ENCODE data around the gene RASD2.

Gene RASD2

DNA sequence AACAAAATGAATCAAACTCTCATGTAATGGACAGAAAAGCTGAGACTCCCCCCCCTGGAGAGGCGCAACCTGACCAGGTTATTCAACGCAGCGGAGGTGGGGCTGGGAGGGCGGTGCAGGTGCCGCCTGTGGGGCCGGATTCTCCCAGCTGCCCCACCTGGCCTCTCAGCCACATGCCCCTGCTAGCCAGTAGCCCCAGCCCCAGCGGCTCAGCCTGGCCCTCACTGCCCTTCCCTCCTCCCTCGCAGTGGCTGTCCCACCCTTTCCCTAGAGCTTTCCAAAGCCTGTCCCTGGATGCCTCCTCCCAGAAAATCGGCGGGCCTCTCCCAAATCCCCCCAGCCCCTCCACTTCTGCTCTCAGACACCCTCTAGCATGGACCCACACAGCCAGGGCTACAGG is 31.2 kb upstream of the RASD2 start:
- peaks cover 64 to 78% of the 10 kb centered on the region in 2 experiments for H3K27me3 ChIP-seq (ENCODE audit: control insufficient read depth in 1 of 2, insufficient read depth in 1 of 2, low read length in 2 of 2)
- no peak overlapping the region for H3K4me2 ChIP-seq (ENCODE audit: low read length, poor library complexity, severe bottlenecking)
- H3K4me1 ChIP-seq (ENCODE audit: control insufficient read depth, insufficient read depth, low read depth, low read length) = no peaks in the 10 kb centered on the region
- no peak overlapping the region for H3K4me3 ChIP-seq (ENCODE audit: insufficient read depth in 1 of 2, low read depth in 1 of 2, low read length in 2 of 2)
- no peak for DNase-seq
- no peak overlapping the region for H4K8ac ChIP-seq (ENCODE audit: low read length)
- H2AFZ ChIP-seq (ENCODE audit: low read depth, low read length) = no peak overlapping the region
- H2AK5ac ChIP-seq (ENCODE audit: low read length, severe bottlenecking) = no peak overlapping the region
- no peak overlapping the region for H3K14ac ChIP-seq (ENCODE audit: low read length in 2 of 2)
- H3K23ac ChIP-seq (ENCODE audit: low read length in 2 of 2) = no peak overlapping the region
- peak overlapping the region; percentile 78 for H4K91ac ChIP-seq (ENCODE audit: low read length)
- peak overlapping the region; percentile 79 to 84 for H2BK12ac ChIP-seq (ENCODE audit: low read length in 2 of 2)
- no peaks in the 10 kb centered on the region for H3K9me3 ChIP-seq (ENCODE audit: control insufficient read depth, low read length)
- H3K27ac ChIP-seq (ENCODE audit: low read length, poor library complexity, severe bottlenecking) = no peak overlapping the region
- H3K18ac ChIP-seq (ENCODE audit: low read depth in 1 of 2, low read length in 2 of 2) = peak overlapping the region in 1 of 2 experiments; percentile 9
- H2BK15ac ChIP-seq (ENCODE audit: low read depth, poor library complexity, severe bottlenecking) = no peak overlapping the region
- no peak overlapping the region for H3K9ac ChIP-seq (ENCODE audit: low read length)
- H3K79me1 ChIP-seq (replicated peaks; ENCODE audit: low read length, poor library complexity, severe bottlenecking) = no peaks in the 10 kb centered on the region
- H2BK5ac ChIP-seq (ENCODE audit: low read depth, low read length, poor library complexity, severe bottlenecking) = no peak overlapping the region
- no peak overlapping the region for H2BK120ac ChIP-seq (ENCODE audit: low read depth, low read length)
- 95% methylated on average over 10 of the region's 10 CpGs for WGBS
- H3K4ac ChIP-seq (ENCODE audit: low read depth in 1 of 2, low read length in 2 of 2) = no peak overlapping the region
- H3K36me3 ChIP-seq (ENCODE audit: control insufficient read depth in 1 of 2, insufficient read depth in 2 of 2, low read depth in 1 of 2, low read length in 2 of 2) = no peaks in the 10 kb centered on the region

DNA sequence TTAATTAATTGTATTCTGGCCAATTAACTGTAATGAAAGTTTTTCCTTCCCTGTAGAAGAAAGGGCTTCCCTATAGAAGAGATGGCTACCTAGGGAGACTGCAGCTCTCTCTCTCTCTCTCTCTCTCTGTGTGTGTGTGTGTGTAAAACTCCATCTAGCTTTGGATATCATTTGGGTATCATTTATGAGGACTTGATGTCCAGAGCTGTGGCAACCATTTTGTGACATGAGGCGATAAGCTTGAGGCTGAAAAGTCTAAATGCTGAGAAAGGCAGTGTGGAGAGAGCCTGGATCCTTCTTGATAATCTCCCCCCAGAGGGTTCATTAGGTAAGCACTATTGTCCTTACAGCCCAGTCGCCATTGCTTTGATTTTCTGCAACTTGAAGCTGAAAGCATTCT is 30.7 kb upstream of the RASD2 start:
- DNase-seq = no peak
- Histone ChIP-seq H3K4me2 (ENCODE audit: low read length, poor library complexity, severe bottlenecking) (no peak overlapping the region), H3K14ac (ENCODE audit: low read length in 2 of 2) (no peak overlapping the region), H2BK12ac (ENCODE audit: low read length in 2 of 2) (peak overlapping the region in 1 of 2 experiments; percentile 21), H4K8ac (ENCODE audit: low read length) (no peak overlapping the region), H3K27ac (ENCODE audit: low read length, poor library complexity, severe bottlenecking) (no peak overlapping the region), H3K4ac (ENCODE audit: low read depth in 1 of 2, low read length in 2 of 2) (no peak overlapping the region), H2BK120ac (ENCODE audit: low read depth, low read length) (no peak overlapping the region), H3K18ac (ENCODE audit: low read depth in 1 of 2, low read length in 2 of 2) (peak overlapping the region in 1 of 2 experiments; percentile 14), H3K79me1 (replicated peaks; ENCODE audit: low read length, poor library complexity, severe bottlenecking) (no peaks in the 10 kb centered on the region), H3K9ac (ENCODE audit: low read length) (no peak overlapping the region), H3K4me3 (ENCODE audit: insufficient read depth in 1 of 2, low read depth in 1 of 2, low read length in 2 of 2) (no peak overlapping the region), H3K9me3 (ENCODE audit: control insufficient read depth, low read length) (no peaks in the 10 kb centered on the region), H2BK15ac (ENCODE audit: low read depth, poor library complexity, severe bottlenecking) (peak overlapping the region; percentile 37), H3K23ac (ENCODE audit: low read length in 2 of 2) (no peak overlapping the region), H2BK5ac (ENCODE audit: low read depth, low read length, poor library complexity, severe bottlenecking) (no peak overlapping the region), H3K4me1 (ENCODE audit: control insufficient read depth, insufficient read depth, low read depth, low read length) (no peaks in the 10 kb centered on the region), H4K91ac (ENCODE audit: low read length) (no peak overlapping the region), H2AFZ (ENCODE audit: low read depth, low read length) (peak overlapping the region; percentile 1), H3K27me3 (ENCODE audit: control insufficient read depth in 1 of 2, insufficient read depth in 1 of 2, low read length in 2 of 2) (peaks cover 59 to 79% of the 10 kb centered on the region in 2 experiments), H2AK5ac (ENCODE audit: low read length, severe bottlenecking) (no peak overlapping the region), H3K36me3 (ENCODE audit: control insufficient read depth in 1 of 2, insufficient read depth in 2 of 2, low read depth in 1 of 2, low read length in 2 of 2) (no peaks in the 10 kb centered on the region)
- 88% methylated on average over 2 of the region's 2 CpGs for WGBS

DNA sequence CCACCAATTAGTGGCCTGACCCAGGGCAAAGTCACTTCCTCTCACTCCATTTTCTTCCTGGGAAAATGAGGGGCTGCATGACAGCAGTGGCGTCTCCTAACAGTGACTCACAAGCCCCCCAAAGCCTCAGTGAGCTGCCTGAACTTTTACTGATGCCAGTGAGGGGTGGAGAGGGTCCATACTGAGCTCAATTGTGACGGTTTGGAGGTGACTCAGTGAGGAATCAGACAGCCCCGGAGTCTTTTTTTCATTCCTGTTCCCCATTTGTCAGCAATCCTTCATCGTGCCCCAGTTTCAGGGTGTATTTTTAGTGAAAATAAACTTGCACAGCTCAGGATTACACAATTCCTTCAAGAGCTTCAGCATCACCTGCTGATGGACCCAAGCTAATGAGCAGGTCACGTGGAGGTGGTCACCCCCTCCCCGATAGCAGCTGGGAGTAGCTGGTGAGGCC is 30.1 kb upstream of the RASD2 start:
- H2BK12ac ChIP-seq (ENCODE audit: low read length in 2 of 2) = peak overlapping the region in 1 of 2 experiments; percentile 21
- peaks cover 54 to 78% of the 10 kb centered on the region in 2 experiments for H3K27me3 ChIP-seq (ENCODE audit: control insufficient read depth in 1 of 2, insufficient read depth in 1 of 2, low read length in 2 of 2)
- no peak overlapping the region for H2AK5ac ChIP-seq (ENCODE audit: low read length, severe bottlenecking)
- peak overlapping the region; percentile 37 for H2BK15ac ChIP-seq (ENCODE audit: low read depth, poor library complexity, severe bottlenecking)
- H3K14ac ChIP-seq (ENCODE audit: low read length in 2 of 2) = no peak overlapping the region
- H2BK5ac ChIP-seq (ENCODE audit: low read depth, low read length, poor library complexity, severe bottlenecking) = no peak overlapping the region
- no peak overlapping the region for H3K23ac ChIP-seq (ENCODE audit: low read length in 2 of 2)
- no peak overlapping the region for H3K27ac ChIP-seq (ENCODE audit: low read length, poor library complexity, severe bottlenecking)
- H4K91ac ChIP-seq (ENCODE audit: low read length) = no peak overlapping the region
- WGBS = 59% methylated on average over 5 of the region's 6 CpGs
- no peaks in the 10 kb centered on the region for H3K79me1 ChIP-seq (replicated peaks; ENCODE audit: low read length, poor library complexity, severe bottlenecking)
- H3K4me2 ChIP-seq (ENCODE audit: low read length, poor library complexity, severe bottlenecking) = no peak overlapping the region
- no peaks in the 10 kb centered on the region for H3K9me3 ChIP-seq (ENCODE audit: control insufficient read depth, low read length)
- H4K8ac ChIP-seq (ENCODE audit: low read length) = peak overlapping the region; percentile 10
- no peaks in the 10 kb centered on the region for H3K36me3 ChIP-seq (ENCODE audit: control insufficient read depth in 1 of 2, insufficient read depth in 2 of 2, low read depth in 1 of 2, low read length in 2 of 2)
- H3K4me3 ChIP-seq (ENCODE audit: insufficient read depth in 1 of 2, low read depth in 1 of 2, low read length in 2 of 2) = no peak overlapping the region
- no peak overlapping the region for H2BK120ac ChIP-seq (ENCODE audit: low read depth, low read length)
- no peak overlapping the region for H3K4ac ChIP-seq (ENCODE audit: low read depth in 1 of 2, low read length in 2 of 2)
- DNase-seq = peak; percentile 44
- no peaks in the 10 kb centered on the region for H3K4me1 ChIP-seq (ENCODE audit: control insufficient read depth, insufficient read depth, low read depth, low read length)
- no peak overlapping the region for H3K9ac ChIP-seq (ENCODE audit: low read length)
- peak overlapping the region; percentile 1 for H2AFZ ChIP-seq (ENCODE audit: low read depth, low read length)
- H3K18ac ChIP-seq (ENCODE audit: low read depth in 1 of 2, low read length in 2 of 2) = peak overlapping the region in 1 of 2 experiments; percentile 14

DNA sequence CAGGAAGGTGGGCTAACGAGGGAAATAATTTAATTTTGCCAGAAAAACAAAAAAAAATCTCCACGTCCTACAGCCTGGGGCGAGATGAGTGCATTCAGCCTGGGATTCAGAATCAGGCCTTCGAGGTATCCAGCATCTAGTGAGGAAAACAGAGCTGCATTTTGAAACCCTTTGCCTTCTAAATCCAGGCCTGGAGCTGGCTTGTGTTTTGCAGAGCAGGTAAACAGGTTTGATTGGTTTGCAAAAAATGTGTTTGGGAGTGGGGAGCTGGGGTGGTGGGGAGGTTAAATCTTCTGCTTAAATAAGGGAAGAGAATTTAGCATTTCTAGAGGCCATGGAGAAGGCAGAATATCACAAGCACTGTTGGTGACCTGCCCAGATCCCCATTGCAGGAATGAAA is 29.7 kb upstream of the RASD2 start:
- no peaks in the 10 kb centered on the region for H3K9me3 ChIP-seq (ENCODE audit: control insufficient read depth, low read length)
- H3K27me3 ChIP-seq (ENCODE audit: control insufficient read depth in 1 of 2, insufficient read depth in 1 of 2, low read length in 2 of 2) = peaks cover 52 to 74% of the 10 kb centered on the region in 2 experiments
- no peak overlapping the region for H2BK12ac ChIP-seq (ENCODE audit: low read length in 2 of 2)
- no peak overlapping the region for H3K4me2 ChIP-seq (ENCODE audit: low read length, poor library complexity, severe bottlenecking)
- H3K27ac ChIP-seq (ENCODE audit: low read length, poor library complexity, severe bottlenecking) = no peak overlapping the region
- H2AK5ac ChIP-seq (ENCODE audit: low read length, severe bottlenecking) = no peak overlapping the region
- H4K8ac ChIP-seq (ENCODE audit: low read length) = no peak overlapping the region
- 89% methylated on average over 4 of the region's 4 CpGs for WGBS
- no peak overlapping the region for H3K9ac ChIP-seq (ENCODE audit: low read length)
- no peak overlapping the region for H3K14ac ChIP-seq (ENCODE audit: low read length in 2 of 2)
- H3K4ac ChIP-seq (ENCODE audit: low read depth in 1 of 2, low read length in 2 of 2) = no peak overlapping the region
- no peak overlapping the region for H2BK15ac ChIP-seq (ENCODE audit: low read depth, poor library complexity, severe bottlenecking)
- DNase-seq = no peak
- peak overlapping the region in 1 of 2 experiments; percentile 61 for H3K18ac ChIP-seq (ENCODE audit: low read depth in 1 of 2, low read length in 2 of 2)
- H4K91ac ChIP-seq (ENCODE audit: low read length) = no peak overlapping the region
- no peak overlapping the region for H2AFZ ChIP-seq (ENCODE audit: low read depth, low read length)
- no peaks in the 10 kb centered on the region for H3K79me1 ChIP-seq (replicated peaks; ENCODE audit: low read length, poor library complexity, severe bottlenecking)
- H3K4me1 ChIP-seq (ENCODE audit: control insufficient read depth, insufficient read depth, low read depth, low read length) = no peaks in the 10 kb centered on the region
- no peak overlapping the region for H3K23ac ChIP-seq (ENCODE audit: low read length in 2 of 2)
- H2BK120ac ChIP-seq (ENCODE audit: low read depth, low read length) = no peak overlapping the region
- H3K36me3 ChIP-seq (ENCODE audit: control insufficient read depth in 1 of 2, insufficient read depth in 2 of 2, low read depth in 1 of 2, low read length in 2 of 2) = no peaks in the 10 kb centered on the region
- H3K4me3 ChIP-seq (ENCODE audit: insufficient read depth in 1 of 2, low read depth in 1 of 2, low read length in 2 of 2) = no peak overlapping the region
- no peak overlapping the region for H2BK5ac ChIP-seq (ENCODE audit: low read depth, low read length, poor library complexity, severe bottlenecking)
